A549 treated with GW870086 at 1 μM for 4 hours (cell line): Measurements from ENCODE around the gene GSK3B. TPM values are rescaled to one million over a fixed set of nuclear protein-coding genes. Genes with fewer than 3 reads are reported as not detected.

Experiments
- total RNA-seq: library from RNA; stranded (reverse); fragments of 200-300 nt; extraction: Qiagen RNA extraction; gene quantifications from 5 replicates; pipeline ENCODE4 v1.2.3, GENCODE V29; 2022; ENCODE audit warnings: low read depth

Gene GSK3B
- 22.8 to 28.0 TPM (median 27.6 TPM) in 5 replicates for total RNA-seq

DNA sequence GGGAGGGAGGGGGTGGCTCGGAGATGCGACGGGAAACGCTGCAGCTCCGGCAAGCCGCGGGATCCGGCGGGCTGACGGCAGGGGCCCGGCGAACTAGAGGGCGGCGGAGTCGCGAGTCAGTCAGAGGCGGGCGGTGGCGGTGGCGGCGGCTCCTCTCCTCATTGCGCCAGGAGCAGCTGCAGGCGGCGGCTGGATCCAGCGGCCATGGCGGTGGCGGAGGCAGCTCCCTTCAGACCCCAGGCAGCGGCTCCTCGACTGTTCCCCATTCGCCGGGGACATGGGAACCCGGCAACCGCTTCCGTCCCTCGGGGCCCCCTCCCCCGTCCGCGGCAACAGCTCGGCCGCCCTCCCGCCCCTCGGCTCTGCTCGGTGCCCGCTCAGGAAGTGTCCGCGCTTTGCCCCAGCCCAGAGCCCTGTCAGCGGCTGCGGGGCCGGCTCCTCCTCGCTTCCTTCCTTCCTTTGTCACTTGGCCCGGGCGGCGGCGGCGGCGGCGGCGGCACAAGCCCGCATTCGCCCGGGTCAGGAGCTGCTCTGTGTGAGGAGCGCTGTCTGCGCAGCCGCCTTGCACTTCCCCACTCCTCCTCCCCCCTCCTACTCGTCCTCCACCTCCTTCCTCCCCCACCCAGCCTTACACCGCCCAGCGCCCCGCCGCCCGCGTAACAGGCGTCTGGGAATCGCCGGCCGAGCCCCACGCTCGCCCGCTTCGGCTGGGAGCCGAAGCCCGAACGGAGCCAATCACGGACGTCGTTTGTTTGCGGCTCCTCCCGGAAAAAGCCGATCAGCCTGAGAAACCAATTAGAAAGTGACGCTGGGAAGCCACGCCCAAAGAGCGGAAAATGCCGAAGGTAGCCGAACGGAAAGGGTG, at the start of gene GSK3B:
TSS of gene GSK3B (minus strand) at position 537 of the 865 bp plus-strand sequence. CDS start 1,013 bp downstream, outside the sequence.

DNA sequence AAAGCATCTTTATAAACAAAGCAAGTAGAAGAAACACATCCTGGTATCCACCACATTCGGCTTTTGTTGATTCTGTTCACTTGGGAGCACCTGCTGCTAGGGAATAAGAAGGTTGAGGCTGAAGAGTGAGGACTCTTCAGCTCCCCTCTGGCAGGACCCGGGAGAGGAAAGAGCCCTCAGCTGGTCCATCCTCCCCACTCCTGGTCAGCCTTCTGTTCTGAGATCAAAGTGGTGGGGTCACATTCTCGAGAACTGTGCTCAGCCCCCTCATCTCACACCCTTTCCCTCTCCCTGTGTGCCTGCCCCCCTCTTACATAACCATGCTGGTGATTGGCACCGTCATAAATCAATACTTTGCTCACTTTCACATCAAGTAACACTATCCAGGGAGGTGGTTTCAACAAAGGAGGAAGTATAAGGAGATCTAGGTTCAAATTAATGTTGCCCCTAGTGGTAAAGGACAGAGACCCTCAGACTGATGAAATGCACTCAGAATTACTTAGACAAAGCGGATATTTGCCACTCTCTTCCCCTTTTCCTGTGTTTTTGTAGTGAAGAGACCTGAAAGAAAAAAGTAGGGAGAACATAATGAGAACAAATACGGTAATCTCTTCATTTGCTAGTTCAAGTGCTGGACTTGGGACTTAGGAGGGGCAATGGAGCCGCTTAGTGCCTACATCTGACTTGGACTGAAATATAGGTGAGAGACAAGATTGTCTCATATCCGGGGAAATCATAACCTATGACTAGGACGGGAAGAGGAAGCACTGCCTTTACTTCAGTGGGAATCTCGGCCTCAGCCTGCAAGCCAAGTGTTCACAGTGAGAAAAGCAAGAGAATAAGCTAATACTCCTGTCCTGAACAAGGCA, 312.7 kb downstream of the GSK3B start, which contains the start of gene NR1I2:
TSS of gene NR1I2 (plus strand) at position 772 of the 869 bp plus-strand sequence.

Other genes with a start within 250 kb of the GSK3B start
- 0.32 to 0.49 TPM (median 0.37 TPM) in 5 replicates for gene GPR156, start 190.8 kb upstream of the GSK3B start, total RNA-seq